ENCODE data around the gene FSCN2.

The FSCN2 gene

DNA sequence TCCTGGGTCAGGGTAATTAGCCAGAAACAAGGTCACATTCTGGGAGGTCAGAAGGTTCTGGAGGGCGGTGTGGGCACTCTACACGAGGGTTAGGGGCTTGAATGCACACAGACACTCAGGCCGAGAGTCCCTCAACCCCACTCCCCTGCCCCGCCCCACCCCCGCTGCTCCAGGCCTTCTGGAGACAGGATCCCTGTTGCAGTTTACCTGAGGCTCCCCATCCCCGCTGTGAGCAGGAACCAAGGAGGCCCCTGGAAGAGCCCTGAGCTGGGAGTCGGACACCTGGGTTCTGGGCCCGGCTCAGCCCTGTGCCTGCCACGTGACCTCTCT is 11.2 kb upstream of the FSCN2 start:
- H3K4me3 ChIP-seq (ENCODE audit: low read length, poor library complexity, severe bottlenecking) = peak overlapping the region; percentile 76
- H3K9me3 ChIP-seq (ENCODE audit: insufficient read depth, low read depth, low read length) = no peaks in the 10 kb centered on the region
- peaks cover 6% of the 10 kb centered on the region for H3K27me3 ChIP-seq (ENCODE audit: insufficient read depth, low read length, poor library complexity, severe bottlenecking)
- peaks cover 33% of the 10 kb centered on the region for H4K20me1 ChIP-seq (ENCODE audit: insufficient read depth, low read length, poor library complexity, severe bottlenecking)
- peaks cover 41% of the 10 kb centered on the region for H3K4me1 ChIP-seq (ENCODE audit: insufficient read depth, low read length, poor library complexity, severe bottlenecking)
- H3K36me3 ChIP-seq (ENCODE audit: insufficient read depth, low read length) = peaks cover 4% of the 10 kb centered on the region; the same call in 1 of the 2 replicates
- peak overlapping the region; percentile 64 for H3K9ac ChIP-seq (ENCODE audit: low read depth, low read length, poor library complexity, severe bottlenecking)
- peaks cover 10% of the 10 kb centered on the region for H3F3A ChIP-seq (ENCODE audit: low read depth)
- TF ChIP-seq CTCF (conservative IDR thresholded peaks at IDR 0.05; ENCODE audit: low read length) (no peak), EZH2phosphoT487 (IDR thresholded peaks at IDR 0.05; ENCODE audit: borderline replicate concordance) (no peak)
- H3K4me2 ChIP-seq (ENCODE audit: low read depth, low read length, poor library complexity, severe bottlenecking) = peak overlapping the region; percentile 94
- no peaks in the 10 kb centered on the region for H3K9me2 ChIP-seq (replicated peaks; ENCODE audit: low read depth, low read length)
- H2AFZ ChIP-seq (ENCODE audit: low read length) = no peak overlapping the region
- H3K79me2 ChIP-seq (ENCODE audit: insufficient read depth, low read length) = peaks cover 56% of the 10 kb centered on the region

GRCh38 chr17:81517339-81518112 is 10.7 kb upstream of the FSCN2 start:
- H3K27me3 ChIP-seq (ENCODE audit: insufficient read depth, low read length, poor library complexity, severe bottlenecking) = peaks cover under 1% of the 10 kb centered on the region
- no peak for TF ChIP-seq CTCF (conservative IDR thresholded peaks at IDR 0.05; ENCODE audit: low read length)
- TF ChIP-seq EZH2phosphoT487 (IDR thresholded peaks at IDR 0.05; ENCODE audit: borderline replicate concordance) = no peak
- H3K4me3 ChIP-seq (ENCODE audit: low read length, poor library complexity, severe bottlenecking) = peak overlapping the region; percentile 76
- H3K79me2 ChIP-seq (ENCODE audit: insufficient read depth, low read length) = peaks cover 51% of the 10 kb centered on the region
- H3F3A ChIP-seq (ENCODE audit: low read depth) = peaks cover 10% of the 10 kb centered on the region
- H4K20me1 ChIP-seq (ENCODE audit: insufficient read depth, low read length, poor library complexity, severe bottlenecking) = peaks cover 27% of the 10 kb centered on the region
- peak overlapping the region; percentile 94 for H3K4me2 ChIP-seq (ENCODE audit: low read depth, low read length, poor library complexity, severe bottlenecking)
- H2AFZ ChIP-seq (ENCODE audit: low read length) = no peak overlapping the region
- H3K9me3 ChIP-seq (ENCODE audit: insufficient read depth, low read depth, low read length) = no peaks in the 10 kb centered on the region
- peak overlapping the region; percentile 64 for H3K9ac ChIP-seq (ENCODE audit: low read depth, low read length, poor library complexity, severe bottlenecking)
- H3K4me1 ChIP-seq (ENCODE audit: insufficient read depth, low read length, poor library complexity, severe bottlenecking) = peaks cover 41% of the 10 kb centered on the region
- H3K9me2 ChIP-seq (replicated peaks; ENCODE audit: low read depth, low read length) = no peaks in the 10 kb centered on the region
- no peaks in the 10 kb centered on the region for H3K36me3 ChIP-seq (ENCODE audit: insufficient read depth, low read length)

- H3K4me1 ChIP-seq (ENCODE audit: insufficient read depth, low read length, poor library complexity, severe bottlenecking) = peaks cover 41% of the 10 kb centered on the region
These were observed 9.9 kb upstream of the FSCN2 start for GRCh38 chr17:81518113-81518784.

More at GRCh38 chr17:81518113-81518784, 9.9 kb upstream of the FSCN2 start:
- peak overlapping the region; percentile 76 for H3K4me3 ChIP-seq (ENCODE audit: low read length, poor library complexity, severe bottlenecking)
- no peak overlapping the region for H2AFZ ChIP-seq (ENCODE audit: low read length)
- H3K36me3 ChIP-seq (ENCODE audit: insufficient read depth, low read length) = no peaks in the 10 kb centered on the region
- peaks cover 45% of the 10 kb centered on the region for H3K79me2 ChIP-seq (ENCODE audit: insufficient read depth, low read length)
- no peaks in the 10 kb centered on the region for H3K9me3 ChIP-seq (ENCODE audit: insufficient read depth, low read depth, low read length)
- H3K9me2 ChIP-seq (replicated peaks; ENCODE audit: low read depth, low read length) = no peaks in the 10 kb centered on the region
- peaks cover 10% of the 10 kb centered on the region for H3F3A ChIP-seq (ENCODE audit: low read depth)
- H4K20me1 ChIP-seq (ENCODE audit: insufficient read depth, low read length, poor library complexity, severe bottlenecking) = peaks cover 27% of the 10 kb centered on the region
- peak overlapping the region; percentile 64 for H3K9ac ChIP-seq (ENCODE audit: low read depth, low read length, poor library complexity, severe bottlenecking)
- H3K4me2 ChIP-seq (ENCODE audit: low read depth, low read length, poor library complexity, severe bottlenecking) = peak overlapping the region; percentile 94
- H3K27me3 ChIP-seq (ENCODE audit: insufficient read depth, low read length, poor library complexity, severe bottlenecking) = no peaks in the 10 kb centered on the region
- no peak for TF ChIP-seq CTCF (conservative IDR thresholded peaks at IDR 0.05; ENCODE audit: low read length)
- no peak for TF ChIP-seq EZH2phosphoT487 (IDR thresholded peaks at IDR 0.05; ENCODE audit: borderline replicate concordance)

Measured in Loucy (cell line).